ENCODE results near the gene MMP25. TPM values are rescaled to one million over a fixed set of nuclear protein-coding genes. Genes with fewer than 3 reads are reported as not detected.
"Not testable (repeated sequence)": the region's sequence is repeated elsewhere in the genome, so short reads cannot be mapped to it uniquely, and the experiment has no call there.

Gene MMP25
- total RNA-seq, 1 experiment from 2014 or later: 0.67 TPM

- Histone ChIP-seq H3K9me3 (ENCODE audit: control insufficient read depth, insufficient read depth, low read depth, low read length) (no peaks in the 10 kb centered on the region), H3K4me3 (ENCODE audit: low read depth in 2 of 2, low read length in 2 of 2) (no peak overlapping the region), H3K36me3 (ENCODE audit: control insufficient read depth, insufficient read depth, low read length) (no peaks in the 10 kb centered on the region), H3K27me3 (ENCODE audit: control insufficient read depth, insufficient read depth, low read length) (no peaks in the 10 kb centered on the region), H3K27ac (ENCODE audit: low read length) (no peak overlapping the region), H3K4me1 (ENCODE audit: control insufficient read depth, insufficient read depth, low read length) (no peaks in the 10 kb centered on the region)
- intact Hi-C loops (cut with micrococcal nuclease; ENCODE audit: unreplicated experiment) (loop anchor here (10.0 kb wide), 1 partner anchor 74 kb away; no protein-coding TSS in a partner anchor), in situ Hi-C loops (cut with HindIII; ENCODE audit: low pct_unique_long_range_greater_than_20kb, low sequenced_read_pairs) (no loop called here)
- ATAC-seq (no peak), DNase-seq (ENCODE audit: low read depth, low spot score) (no peak)
- TF ChIP-seq TCF7L2 (IDR thresholded peaks at IDR 0.05; ENCODE audit: low read depth, low read length): no peak
- no peak for TF ChIP-seq REST (IDR thresholded peaks at IDR 0.05; ENCODE audit: insufficient read depth in 1 of 2, low read depth in 2 of 2, low read length in 1 of 2)
- TF ChIP-seq, protein P1, sequence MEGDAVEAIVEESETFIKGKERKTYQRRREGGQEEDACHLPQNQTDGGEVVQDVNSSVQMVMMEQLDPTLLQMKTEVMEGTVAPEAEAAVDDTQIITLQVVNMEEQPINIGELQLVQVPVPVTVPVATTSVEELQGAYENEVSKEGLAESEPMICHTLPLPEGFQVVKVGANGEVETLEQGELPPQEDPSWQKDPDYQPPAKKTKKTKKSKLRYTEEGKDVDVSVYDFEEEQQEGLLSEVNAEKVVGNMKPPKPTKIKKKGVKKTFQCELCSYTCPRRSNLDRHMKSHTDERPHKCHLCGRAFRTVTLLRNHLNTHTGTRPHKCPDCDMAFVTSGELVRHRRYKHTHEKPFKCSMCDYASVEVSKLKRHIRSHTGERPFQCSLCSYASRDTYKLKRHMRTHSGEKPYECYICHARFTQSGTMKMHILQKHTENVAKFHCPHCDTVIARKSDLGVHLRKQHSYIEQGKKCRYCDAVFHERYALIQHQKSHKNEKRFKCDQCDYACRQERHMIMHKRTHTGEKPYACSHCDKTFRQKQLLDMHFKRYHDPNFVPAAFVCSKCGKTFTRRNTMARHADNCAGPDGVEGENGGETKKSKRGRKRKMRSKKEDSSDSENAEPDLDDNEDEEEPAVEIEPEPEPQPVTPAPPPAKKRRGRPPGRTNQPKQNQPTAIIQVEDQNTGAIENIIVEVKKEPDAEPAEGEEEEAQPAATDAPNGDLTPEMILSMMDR (IDR thresholded peaks at IDR 0.05): no peak
- no peak for TF ChIP-seq POLR2AphosphoS5 (IDR thresholded peaks at IDR 0.05; ENCODE audit: low read depth, low read length)
- TF ChIP-seq SIN3A (IDR thresholded peaks at IDR 0.05; ENCODE audit: borderline replicate concordance, insufficient read depth, low read depth, low read length): no peak
- ChIA-PET CTCF (no interaction called here), POLR2A (no interaction called here)
- BruUV-seq (replicated peaks): no TSS peak
Measured at GRCh38 chr16:3051009-3051408, 4.6 kb downstream of the MMP25 start.

DNA sequence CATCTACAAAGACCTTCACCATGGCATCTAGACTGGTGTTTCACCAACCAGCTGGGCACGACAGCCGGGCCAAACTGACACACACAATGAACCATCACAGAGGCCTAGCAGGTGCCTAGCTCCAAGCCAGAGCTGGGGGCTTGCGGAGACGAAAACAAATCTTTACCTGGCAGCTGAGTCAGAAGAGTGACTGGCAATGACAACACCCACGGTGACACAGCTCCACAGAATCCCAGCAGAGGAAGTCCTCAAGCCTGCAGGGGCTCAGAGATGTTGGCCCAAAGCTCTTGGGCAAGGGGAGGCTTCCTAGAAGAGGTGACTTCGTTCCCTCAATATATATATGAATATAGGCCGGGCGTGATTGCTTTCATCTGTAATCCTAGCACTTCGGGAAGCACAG is 5.1 kb downstream of the MMP25 start:
- POLR2A ChIA-PET: no interaction called here
- in situ Hi-C loops (cut with HindIII; ENCODE audit: low pct_unique_long_range_greater_than_20kb, low sequenced_read_pairs): no loop called here
- DNase-seq (ENCODE audit: low read depth, low spot score) (no peak), ATAC-seq (no peak)
- BruUV-seq (replicated peaks): no TSS peak
- no peak overlapping the region for H3K4me3 ChIP-seq (ENCODE audit: low read depth in 2 of 2, low read length in 2 of 2)
- CTCF ChIA-PET: no interaction called here
- H3K27ac ChIP-seq (ENCODE audit: low read length): no peak overlapping the region
- intact Hi-C loops (cut with micrococcal nuclease; ENCODE audit: unreplicated experiment): loop anchor here (10.0 kb wide), 1 partner anchor 73 kb away; no protein-coding TSS in a partner anchor
- TF ChIP-seq, protein P1 (IDR thresholded peaks at IDR 0.05): no peak
- TF ChIP-seq SIN3A (IDR thresholded peaks at IDR 0.05; ENCODE audit: borderline replicate concordance, insufficient read depth, low read depth, low read length): no peak
- no peak for TF ChIP-seq POLR2AphosphoS5 (IDR thresholded peaks at IDR 0.05; ENCODE audit: low read depth, low read length)
- TF ChIP-seq TCF7L2 (IDR thresholded peaks at IDR 0.05; ENCODE audit: low read depth, low read length): no peak
- no peak for TF ChIP-seq REST (IDR thresholded peaks at IDR 0.05; ENCODE audit: insufficient read depth in 1 of 2, low read depth in 2 of 2, low read length in 1 of 2)
- H3K36me3 ChIP-seq (ENCODE audit: control insufficient read depth, insufficient read depth, low read length): no peaks in the 10 kb centered on the region
- no peaks in the 10 kb centered on the region for H3K27me3 ChIP-seq (ENCODE audit: control insufficient read depth, insufficient read depth, low read length)
- no peaks in the 10 kb centered on the region for H3K9me3 ChIP-seq (ENCODE audit: control insufficient read depth, insufficient read depth, low read depth, low read length)
- no peaks in the 10 kb centered on the region for H3K4me1 ChIP-seq (ENCODE audit: control insufficient read depth, insufficient read depth, low read length)

- H3K4me1 ChIP-seq (ENCODE audit: control insufficient read depth, insufficient read depth, low read length); DNase-seq (ENCODE audit: low read depth, low spot score); H3K9me3 ChIP-seq (ENCODE audit: control insufficient read depth, insufficient read depth, low read depth, low read length); H3K27ac ChIP-seq (ENCODE audit: low read length); H3K27me3 ChIP-seq (ENCODE audit: control insufficient read depth, insufficient read depth, low read length); H3K4me3 ChIP-seq (ENCODE audit: low read depth in 2 of 2, low read length in 2 of 2); BruUV-seq (replicated peaks); in situ Hi-C loops (cut with HindIII; ENCODE audit: low pct_unique_long_range_greater_than_20kb, low sequenced_read_pairs); H3K36me3 ChIP-seq (ENCODE audit: control insufficient read depth, insufficient read depth, low read length); POLR2A ChIA-PET; ATAC-seq: not testable (repeated sequence)
- intact Hi-C loops (cut with micrococcal nuclease; ENCODE audit: unreplicated experiment): loop anchor here (10.0 kb wide), 1 partner anchor 72 kb away; no protein-coding TSS in a partner anchor
- CTCF ChIA-PET: interaction anchor here (0.9 kb wide), 1 partner anchor 135 kb away, joined by 4 read pairs; no protein-coding TSS in a partner anchor
Measured at GRCh38 chr16:3052571-3053329, 6.4 kb downstream of the MMP25 start.

All from Panc1 (cell line).